ENCODE data around the gene IRF2BP1. TPM values are rescaled to one million over a fixed set of nuclear protein-coding genes. Genes with fewer than 3 reads are reported as not detected.

IRF2BP1 gene
- total and polyA plus RNA-seq, 9 donors = 16.4 to 21.8 (median 18.5) TPM

GRCh38 chr19:45862271-45862563, 23.7 kb downstream of the IRF2BP1 start:
- Histone ChIP-seq H3K4me1 (ENCODE audit: control insufficient read depth, insufficient read depth, low read length) (peaks cover 11% of the 10 kb centered on the region), H3K36me3 (ENCODE audit: control insufficient read depth, insufficient read depth, low read length) (peaks cover 21% of the 10 kb centered on the region), H3K27ac (ENCODE audit: low read length) (peak overlapping the region; percentile 95), H3K9me3 (replicated peaks; ENCODE audit: control insufficient read depth, low read depth, low read length) (no peaks in the 10 kb centered on the region), H3K4me3 (ENCODE audit: low read length) (peak overlapping the region; percentile 74), H3K27me3 (ENCODE audit: control insufficient read depth, insufficient read depth, low read length) (peaks cover 40% of the 10 kb centered on the region)
- WGBS (ENCODE audit: insufficient coverage) = 0% methylated on average over 5 of the region's 11 CpGs
- DNase-seq = no peak

- WGBS (ENCODE audit: insufficient coverage) = 76% methylated on average over 5 of the region's 15 CpGs
- Histone ChIP-seq H3K36me3 (ENCODE audit: control insufficient read depth, insufficient read depth, low read length) (peaks cover 21% of the 10 kb centered on the region), H3K9me3 (replicated peaks; ENCODE audit: control insufficient read depth, low read depth, low read length) (no peaks in the 10 kb centered on the region), H3K27me3 (ENCODE audit: control insufficient read depth, insufficient read depth, low read length) (peaks cover 24% of the 10 kb centered on the region), H3K27ac (ENCODE audit: low read length) (no peak overlapping the region), H3K4me3 (ENCODE audit: low read length) (no peak overlapping the region), H3K4me1 (ENCODE audit: control insufficient read depth, insufficient read depth, low read length) (peaks cover 11% of the 10 kb centered on the region)
- no peak for DNase-seq
Observed at GRCh38 chr19:45860359-45861259, 25.3 kb downstream of the IRF2BP1 start.

- Histone ChIP-seq H3K27ac (ENCODE audit: low read length) (no peak overlapping the region), H3K4me1 (ENCODE audit: control insufficient read depth, insufficient read depth, low read length) (no peaks in the 10 kb centered on the region), H3K9me3 (replicated peaks; ENCODE audit: control insufficient read depth, low read depth, low read length) (no peaks in the 10 kb centered on the region), H3K36me3 (ENCODE audit: control insufficient read depth, insufficient read depth, low read length) (peaks cover 56% of the 10 kb centered on the region), H3K27me3 (ENCODE audit: control insufficient read depth, insufficient read depth, low read length) (no peaks in the 10 kb centered on the region), H3K4me3 (ENCODE audit: low read length) (no peak overlapping the region)
- WGBS (ENCODE audit: insufficient coverage) = 94% methylated on average over 13 of the region's 16 CpGs
- DNase-seq = no peak
Observed at GRCh38 chr19:45854167-45854778, 31.7 kb downstream of the IRF2BP1 start.

GRCh38 chr19:45852983-45853382, 33.0 kb downstream of the IRF2BP1 start:
- H3K9me3 ChIP-seq (replicated peaks; ENCODE audit: control insufficient read depth, low read depth, low read length) = no peaks in the 10 kb centered on the region
- 89% methylated on average over 7 of the region's 7 CpGs for WGBS (ENCODE audit: insufficient coverage)
- DNase-seq = no peak
- H3K4me3 ChIP-seq (ENCODE audit: low read length) = no peak overlapping the region
- H3K27me3 ChIP-seq (ENCODE audit: control insufficient read depth, insufficient read depth, low read length) = no peaks in the 10 kb centered on the region
- no peaks in the 10 kb centered on the region for H3K4me1 ChIP-seq (ENCODE audit: control insufficient read depth, insufficient read depth, low read length)
- H3K36me3 ChIP-seq (ENCODE audit: control insufficient read depth, insufficient read depth, low read length) = peaks cover 56% of the 10 kb centered on the region
- no peak overlapping the region for H3K27ac ChIP-seq (ENCODE audit: low read length)

GRCh38 chr19:45852145-45852750, 33.7 kb downstream of the IRF2BP1 start:
- peaks cover 63% of the 10 kb centered on the region for H3K36me3 ChIP-seq (ENCODE audit: control insufficient read depth, insufficient read depth, low read length)
- WGBS (ENCODE audit: insufficient coverage) = 97% methylated on average over 6 of the region's 10 CpGs
- no peak for DNase-seq

GRCh38 chr19:45848922-45849321, 37.0 kb downstream of the IRF2BP1 start:
- DNase-seq = no peak
- no peak overlapping the region for H3K4me3 ChIP-seq (ENCODE audit: low read length)
- no peaks in the 10 kb centered on the region for H3K4me1 ChIP-seq (ENCODE audit: control insufficient read depth, insufficient read depth, low read length)
- 94% methylated on average over 3 of the region's 4 CpGs for WGBS (ENCODE audit: insufficient coverage)
- H3K36me3 ChIP-seq (ENCODE audit: control insufficient read depth, insufficient read depth, low read length) = peaks cover 72% of the 10 kb centered on the region
- H3K9me3 ChIP-seq (replicated peaks; ENCODE audit: control insufficient read depth, low read depth, low read length) = no peaks in the 10 kb centered on the region
- no peak overlapping the region for H3K27ac ChIP-seq (ENCODE audit: low read length)
- no peaks in the 10 kb centered on the region for H3K27me3 ChIP-seq (ENCODE audit: control insufficient read depth, insufficient read depth, low read length)

More at GRCh38 chr19:45852145-45852750, 33.7 kb downstream of the IRF2BP1 start:
- H3K9me3 ChIP-seq (replicated peaks; ENCODE audit: control insufficient read depth, low read depth, low read length) = no peaks in the 10 kb centered on the region
- H3K4me1 ChIP-seq (ENCODE audit: control insufficient read depth, insufficient read depth, low read length) = no peaks in the 10 kb centered on the region
- H3K27me3 ChIP-seq (ENCODE audit: control insufficient read depth, insufficient read depth, low read length) = no peaks in the 10 kb centered on the region
- no peak overlapping the region for H3K4me3 ChIP-seq (ENCODE audit: low read length)
- no peak overlapping the region for H3K27ac ChIP-seq (ENCODE audit: low read length)

GRCh38 chr19:45847663-45848062, 38.3 kb downstream of the IRF2BP1 start:
- peaks cover 71% of the 10 kb centered on the region for H3K36me3 ChIP-seq (ENCODE audit: control insufficient read depth, insufficient read depth, low read length)

GRCh38 chr19:45842198-45842597, 43.7 kb downstream of the IRF2BP1 start:
- Histone ChIP-seq H3K9me3 (replicated peaks; ENCODE audit: control insufficient read depth, low read depth, low read length) (no peaks in the 10 kb centered on the region), H3K27me3 (ENCODE audit: control insufficient read depth, insufficient read depth, low read length) (no peaks in the 10 kb centered on the region), H3K4me3 (ENCODE audit: low read length) (no peak overlapping the region), H3K4me1 (ENCODE audit: control insufficient read depth, insufficient read depth, low read length) (no peaks in the 10 kb centered on the region), H3K27ac (ENCODE audit: low read length) (no peak overlapping the region), H3K36me3 (ENCODE audit: control insufficient read depth, insufficient read depth, low read length) (peaks cover 62% of the 10 kb centered on the region)
- DNase-seq = no peak
- WGBS (ENCODE audit: insufficient coverage) = 96% methylated on average over 8 of the region's 14 CpGs

More at GRCh38 chr19:45847663-45848062, 38.3 kb downstream of the IRF2BP1 start:
- Histone ChIP-seq H3K27ac (ENCODE audit: low read length) (no peak overlapping the region), H3K4me1 (ENCODE audit: control insufficient read depth, insufficient read depth, low read length) (no peaks in the 10 kb centered on the region), H3K27me3 (ENCODE audit: control insufficient read depth, insufficient read depth, low read length) (no peaks in the 10 kb centered on the region), H3K4me3 (ENCODE audit: low read length) (no peak overlapping the region), H3K9me3 (replicated peaks; ENCODE audit: control insufficient read depth, low read depth, low read length) (no peaks in the 10 kb centered on the region)
- no peak for DNase-seq
- 91% methylated on average over 10 of the region's 13 CpGs for WGBS (ENCODE audit: insufficient coverage)

- no peaks in the 10 kb centered on the region for H3K4me1 ChIP-seq (ENCODE audit: control insufficient read depth, insufficient read depth, low read length)
- H3K27me3 ChIP-seq (ENCODE audit: control insufficient read depth, insufficient read depth, low read length) = no peaks in the 10 kb centered on the region
- 78% methylated on average over 1 of the region's 7 CpGs for WGBS (ENCODE audit: insufficient coverage)
- no peak for DNase-seq
- H3K4me3 ChIP-seq (ENCODE audit: low read length) = no peak overlapping the region
- no peaks in the 10 kb centered on the region for H3K9me3 ChIP-seq (replicated peaks; ENCODE audit: control insufficient read depth, low read depth, low read length)
- no peak overlapping the region for H3K27ac ChIP-seq (ENCODE audit: low read length)
- H3K36me3 ChIP-seq (ENCODE audit: control insufficient read depth, insufficient read depth, low read length) = peaks cover 69% of the 10 kb centered on the region
Observed at GRCh38 chr19:45834970-45835369, 51.0 kb downstream of the IRF2BP1 start.

Data from muscle of leg (tissue), 11 donors.